H1 (cell line): Measurements from ENCODE around the gene MAML3. TPM values are rescaled to one million over a fixed set of nuclear protein-coding genes. Genes with fewer than 3 reads are reported as not detected.

ENCODE experiments used
- CTCF ChIA-PET: fragments of 300-600 bp; sonication (Branson Sonifier 250); formaldehyde crosslinking; loops from one replicate; lab custom pipeline; 2021; ENCODE audit not compliant: partially characterized antibody; lab: Charles Lee
- POLR2A ChIA-PET: fragments of 300-600 bp; sonication (Branson Sonifier 250); formaldehyde crosslinking; loops from one replicate; lab custom pipeline; 2021; ENCODE audit warnings: inconsistent platforms; ENCODE audit not compliant: partially characterized antibody; lab: Charles Lee
- DNase-seq, 2 experiments: peaks; one replicate each; pipeline versions ENCODE4 v3.0.0 to v3.0.0-alpha.2; 2010 to 2022; ENCODE audit warnings: low spot score in 2 of 2, low read depth in 1 of 2, mixed read lengths in 1 of 2
- FAIRE-seq: peaks from 2 replicates; lab custom pipeline; 2011; peaks lifted over from hg19 to GRCh38; lab: Jason Lieb, UNC
- H2AFZ ChIP-seq: 2 replicates; pipeline ENCODE4 v1.8.1; 2012; ENCODE audit warnings: low read length, inconsistent platforms
- H2AK5ac ChIP-seq: 2 replicates; pipeline ENCODE4 v1.6.1; 2013; ENCODE audit warnings: low read depth, low read length
- H2BK120ac ChIP-seq: replicated peaks from 2 replicates; pipeline ENCODE3; 2013; ENCODE audit warnings: low read depth, low read length, inconsistent platforms
- H2BK12ac ChIP-seq: 2 replicates; pipeline ENCODE4 v1.6.1; 2013; ENCODE audit warnings: low read depth, low read length
- H2BK15ac ChIP-seq: 2 replicates; pipeline ENCODE4 v1.6.1; 2013; ENCODE audit warnings: low read length
- H2BK20ac ChIP-seq: 2 replicates; pipeline ENCODE4 v1.6.1; 2013; ENCODE audit warnings: low read length
- H2BK5ac ChIP-seq: 2 replicates; pipeline ENCODE4 v1.6.1; 2013; ENCODE audit warnings: low read depth, low read length
- H3K14ac ChIP-seq: 2 replicates; pipeline ENCODE4 v1.6.1; 2013; ENCODE audit warnings: inconsistent platforms; ENCODE audit not compliant: insufficient read length
- H3K18ac ChIP-seq: 2 replicates; pipeline ENCODE4 v1.6.1; 2013; ENCODE audit warnings: low read length; ENCODE audit errors: extremely low read depth
- H3K23ac ChIP-seq: 2 replicates; pipeline ENCODE4 v1.6.1; 2013; ENCODE audit warnings: inconsistent platforms; ENCODE audit not compliant: insufficient read length
- H3K23me2 ChIP-seq: 2 replicates; pipeline ENCODE4 v1.6.1; 2013; ENCODE audit warnings: low read depth, low read length
- H3K27ac ChIP-seq: 2 replicates; pipeline ENCODE4 v1.6.1; 2011; ENCODE audit warnings: low read depth, low read length, inconsistent platforms
- H3K27me3 ChIP-seq, 4 experiments: replicated peaks in 1 of 4; 1 replicate in 1 of 4; 2 replicates in 3 of 4; pipeline versions ENCODE4 v1.6.1 to v1.8.1; 2011 to 2013; ENCODE audit warnings: low read length in 3 of 4, mild to moderate bottlenecking in 3 of 4, inconsistent platforms in 2 of 4, mixed read lengths in 2 of 4, moderate library complexity in 1 of 4; ENCODE audit not compliant: control insufficient read depth in 3 of 4, insufficient read depth in 3 of 4; ENCODE audit errors: extremely low read depth in 1 of 4
- H3K36me3 ChIP-seq, 4 experiments: 2 replicates each; pipeline versions ENCODE4 v1.6.1 to v1.8.1; 2011 to 2013; ENCODE audit warnings: mild to moderate bottlenecking in 4 of 4, low read length in 3 of 4, moderate library complexity in 2 of 4, control low read depth in 1 of 4, inconsistent platforms in 1 of 4; ENCODE audit not compliant: insufficient read depth in 4 of 4, control insufficient read depth in 2 of 4
- H3K4ac ChIP-seq: replicated peaks from 2 replicates; pipeline ENCODE3; 2013; ENCODE audit warnings: low read length, low read depth, mixed read lengths, inconsistent platforms; ENCODE audit not compliant: insufficient read length
- H3K4me1 ChIP-seq, 4 experiments: replicated peaks in 1 of 4; 1 replicate in 1 of 4; 2 replicates in 3 of 4; pipeline versions ENCODE4 v1.6.1 to v1.8.1; 2011 to 2013; ENCODE audit warnings: low read length in 3 of 4, inconsistent platforms in 2 of 4, mixed read lengths in 1 of 4; ENCODE audit not compliant: insufficient read depth in 4 of 4, control insufficient read depth in 3 of 4
- H3K4me2 ChIP-seq, 2 experiments: 2 replicates each; pipeline versions ENCODE4 v1.6.1 to v1.8.1; 2011 to 2013; ENCODE audit warnings: low read depth in 2 of 2, low read length in 2 of 2, control low read depth in 1 of 2, inconsistent platforms in 1 of 2, mild to moderate bottlenecking in 1 of 2; ENCODE audit not compliant: insufficient read depth in 1 of 2
- H3K4me3 ChIP-seq, 4 experiments: fragments of 200-600, 300-600 bp in 1 of 4; sonication (generic), shearing (Covaris generic), sonication (Bioruptor Twin) in 1 of 4; 2 replicates each; pipeline versions ENCODE4 v1.5.1 to v1.8.1; 2011 to 2016; ENCODE audit warnings: low read length in 4 of 4, low read depth in 3 of 4, control low read depth in 2 of 4, inconsistent platforms in 2 of 4, mild to moderate bottlenecking in 2 of 4, mixed read lengths in 1 of 4, moderate library complexity in 1 of 4; ENCODE audit not compliant: insufficient read depth in 2 of 4; ENCODE audit errors: extremely low read depth in 1 of 4
- H3K56ac ChIP-seq: replicated peaks from 2 replicates; pipeline ENCODE3; 2013; ENCODE audit warnings: low read depth, mild to moderate bottlenecking, mixed read lengths, low read length, inconsistent platforms; ENCODE audit not compliant: insufficient read length
- H3K79me1 ChIP-seq: 2 replicates; pipeline ENCODE4 v1.6.1; 2013; ENCODE audit warnings: low read depth, low read length, control low read depth
- H3K79me2 ChIP-seq, 2 experiments: 2 replicates each; pipeline versions ENCODE4 v1.6.1 to v1.8.1; 2012 to 2013; ENCODE audit warnings: low read length in 2 of 2, mild to moderate bottlenecking in 2 of 2, inconsistent platforms in 1 of 2; ENCODE audit not compliant: insufficient read depth in 2 of 2, control insufficient read depth in 1 of 2
- H3K9ac ChIP-seq, 4 experiments: replicated peaks in 1 of 4; 1 replicate in 1 of 4; 2 replicates in 3 of 4; pipeline versions ENCODE4 v1.6.1 to v1.8.1; 2011 to 2013; ENCODE audit warnings: low read depth in 3 of 4, low read length in 3 of 4, control low read depth in 2 of 4, mild to moderate bottlenecking in 2 of 4, moderate library complexity in 2 of 4, inconsistent platforms in 1 of 4; ENCODE audit errors: extremely low read depth in 1 of 4
- H3K9me3 ChIP-seq, 2 experiments: 2 replicates each; pipeline versions ENCODE4 v1.6.1 to v1.8.1; 2012 to 2013; ENCODE audit warnings: mild to moderate bottlenecking in 2 of 2, moderate library complexity in 2 of 2, control low read depth in 1 of 2, inconsistent platforms in 1 of 2, low read depth in 1 of 2, low read length in 1 of 2, mixed read lengths in 1 of 2; ENCODE audit not compliant: insufficient read depth in 2 of 2
- H4K20me1 ChIP-seq, 2 experiments: replicated peaks in 1 of 2; 2 replicates each; pipeline versions ENCODE3 to v1.8.1; 2011 to 2013; ENCODE audit warnings: inconsistent platforms in 2 of 2, low read length in 2 of 2, mild to moderate bottlenecking in 1 of 2; ENCODE audit not compliant: insufficient read depth in 2 of 2, control insufficient read depth in 1 of 2
- H4K5ac ChIP-seq: 2 replicates; pipeline ENCODE4 v1.6.1; 2013; ENCODE audit warnings: low read length, low read depth, mixed read lengths, inconsistent platforms; ENCODE audit not compliant: insufficient read length
- H4K8ac ChIP-seq: 2 replicates; pipeline ENCODE4 v1.8.0; 2013; ENCODE audit warnings: mild to moderate bottlenecking, moderate library complexity, low read length, inconsistent platforms; ENCODE audit not compliant: insufficient read depth; ENCODE audit errors: extremely low read depth
- H4K91ac ChIP-seq: replicated peaks from 2 replicates; pipeline ENCODE3; 2013; ENCODE audit warnings: low read length, mixed read lengths, inconsistent platforms; ENCODE audit not compliant: insufficient read length
- CHD2 ChIP-seq: IDR thresholded peaks from 2 replicates; pipeline ENCODE4 v1.6.1; 2012; ENCODE audit warnings: low read length, improper control_type of control experiment
- EZH2 ChIP-seq: fragments of 200-600 bp; sonication (generic); IDR thresholded peaks from 2 replicates; pipeline ENCODE4 v1.7.1; 2012; ENCODE audit warnings: low read depth, mild to moderate bottlenecking, moderate library complexity, low read length, inconsistent platforms; ENCODE audit not compliant: severe bottlenecking
- GTF2F1 ChIP-seq: IDR thresholded peaks from 2 replicates; pipeline ENCODE4 v1.6.1; 2012; ENCODE audit warnings: low read depth, low read length, improper control_type of control experiment, borderline replicate concordance
- KDM1A ChIP-seq: fragments of 200-600, 300-600 bp; sonication (generic); IDR thresholded peaks from 2 replicates; pipeline ENCODE4 v1.7.1; 2016; ENCODE audit warnings: mild to moderate bottlenecking, low read length, borderline replicate concordance
- NANOG ChIP-seq: IDR thresholded peaks from 2 replicates; pipeline ENCODE4 v1.6.1; 2011; ENCODE audit warnings: low read length, low read depth, mild to moderate bottlenecking, inconsistent platforms; ENCODE audit not compliant: insufficient read depth, poor library complexity, severe bottlenecking
- RAD21 ChIP-seq, 2 experiments: IDR thresholded peaks in 1 of 2; conservative IDR thresholded peaks in 1 of 2; 2 replicates each; pipeline ENCODE4 v1.6.1; 2011; ENCODE audit warnings: low read depth in 2 of 2, low read length in 2 of 2, improper control_type of control experiment in 1 of 2, inconsistent platforms in 1 of 2, mild to moderate bottlenecking in 1 of 2, moderate library complexity in 1 of 2
- RBBP5 ChIP-seq: IDR thresholded peaks from 2 replicates; pipeline ENCODE4 v1.7.1; 2012; ENCODE audit warnings: low read depth, mild to moderate bottlenecking, inconsistent platforms, low read length, moderate library complexity, borderline replicate concordance
- RNF2 ChIP-seq: fragments of 200-900, 300-1000 bp; sonication (generic); IDR thresholded peaks from 2 replicates; pipeline ENCODE4 v1.7.1; 2016; ENCODE audit warnings: borderline replicate concordance, low read depth, mild to moderate bottlenecking, antibody characterized with exemption, low read length; ENCODE audit not compliant: poor library complexity, severe bottlenecking; ENCODE audit errors: missing control alignments
- SIRT6 ChIP-seq: IDR thresholded peaks from one replicate; pipeline ENCODE4 v1.7.1; 2012; ENCODE audit warnings: low read length, inconsistent platforms
- SIX5 ChIP-seq: IDR thresholded peaks from 2 replicates; pipeline ENCODE4 v1.6.1; 2011; ENCODE audit warnings: mild to moderate bottlenecking, low read depth, low read length
- SP2 ChIP-seq: IDR thresholded peaks from 2 replicates; pipeline ENCODE4 v1.6.1; 2012; ENCODE audit warnings: mild to moderate bottlenecking, low read length, inconsistent platforms
- SUZ12 ChIP-seq: fragments of 200-600 bp; sonication (generic); IDR thresholded peaks from 2 replicates; pipeline ENCODE4 v1.6.1; 2012; ENCODE audit warnings: mild to moderate bottlenecking, inconsistent platforms, low read length, moderate library complexity, mixed read lengths
- TEAD4 ChIP-seq: IDR thresholded peaks from 2 replicates; pipeline ENCODE4 v1.6.1; 2012; ENCODE audit warnings: low read depth, low read length, inconsistent platforms, mixed read lengths
- ZNF274 ChIP-seq: IDR thresholded peaks from 2 replicates; pipeline ENCODE4 v1.7.0; 2012; ENCODE audit warnings: low read length, borderline replicate concordance; ENCODE audit errors: extremely low read depth
- whole genome bisulfite sequencing, 2 experiments: shearing (Covaris generic) in 1 of 2; methylation state at CpG; one replicate each; pipeline versions ENCODE4 v1.1.6 to v1.1.7; 2013 to 2015; ENCODE audit warnings: low lambda C conversion rate in 2 of 2, mixed read lengths in 2 of 2, inconsistent platforms in 1 of 2, low coverage in 1 of 2, missing lambda C conversion rate in 1 of 2; ENCODE audit not compliant: insufficient replicate concordance in 2 of 2, insufficient coverage in 1 of 2, insufficient read length in 1 of 2; ENCODE audit errors: extremely low coverage in 1 of 2, missing lambda C conversion rate in 1 of 2; 5-methylcytosine and 5-hydroxymethylcytosine counted together
- polyA plus RNA-seq, 7 experiments: library from polyadenylated mRNA; depleted of rRNA in 3 of 7; stranded (reverse) in 5 of 7; unstranded in 2 of 7; fragments of >200 nt in 5 of 7; fragments of 200-250 nt in 2 of 7; gene quantifications; 1 replicate in 5 of 7; 2 replicates in 1 of 7; 4 replicates in 1 of 7; pipeline versions ENCODE4 v1.2.1 to v1.2.3, GENCODE V29; 2011 to 2013; ENCODE audit warnings: missing spikeins in 2 of 7, mixed read lengths in 2 of 7
- total RNA-seq: library from RNA; stranded (reverse); fragmentation: NEBNext Ultra II Directional; extraction: Animal tissue kit (Norgen Biotek cat#: 25700); gene quantifications from 2 replicates; pipeline ENCODE4 v1.2.1, GENCODE V29; 2021

Gene MAML3
- total and polyA plus RNA-seq, 2 of the 8 experiments (the other 6 are each of a cell fraction or from before 2014, with no cell fraction given) = 2.1 to 5.7 TPM

DNA sequence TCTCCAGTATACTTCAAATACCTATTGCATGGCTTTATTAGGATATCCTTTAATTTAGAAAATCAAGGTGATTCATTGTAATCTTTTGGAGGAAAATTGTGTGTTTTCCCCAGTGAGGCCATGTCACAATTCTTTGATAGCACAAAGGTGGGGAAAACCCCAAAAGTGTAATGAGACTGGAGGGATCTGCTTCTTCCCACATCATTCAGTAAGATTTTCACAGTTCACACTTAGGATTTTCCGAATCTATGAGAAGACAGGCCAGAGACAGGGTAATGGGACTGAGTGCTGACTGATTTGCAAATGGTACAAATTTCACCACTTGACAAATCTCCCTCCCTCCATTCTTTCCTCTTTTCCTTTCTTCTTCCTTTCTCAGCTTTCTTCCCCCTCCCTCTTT, 307.2 kb downstream of the MAML3 start:
- Histone ChIP-seq H3K27ac (no peak overlapping the region), H2BK20ac (no peak overlapping the region), H2BK120ac (no peak overlapping the region), H3K27me3 (no peaks in the 10 kb centered on the region; a peak in 1 of 7 replicates), H3K4me3 (no peak overlapping the region), H3K56ac (no peak overlapping the region), H3K4ac (no peak overlapping the region), H4K20me1 (no peaks in the 10 kb centered on the region), H4K5ac (no peak overlapping the region), H3K18ac (no peak overlapping the region), H3K36me3 (no peaks in the 10 kb centered on the region), H3K79me2 (no peaks in the 10 kb centered on the region), H4K8ac (no peak overlapping the region), H2BK15ac (no peak overlapping the region), H3K4me2 (no peak overlapping the region), H3K9me3 (no peaks in the 10 kb centered on the region), H2BK5ac (no peak overlapping the region), H3K23ac (no peak overlapping the region), H2AFZ (no peak overlapping the region), H3K14ac (no peak overlapping the region), H3K9ac (no peak overlapping the region), H3K79me1 (no peaks in the 10 kb centered on the region), H2BK12ac (no peak overlapping the region), H3K23me2 (no peaks in the 10 kb centered on the region), H2AK5ac (no peak overlapping the region), H3K4me1 (peaks cover 0 to 11% (median 6%) of the 10 kb centered on the region in 4 experiments; a peak in 2 of 7 replicates), H4K91ac (no peak overlapping the region)
- WGBS, 2 experiments = 86% methylated on average over 1 of the region's 1 CpG; no CpG with 5 or more reads in 1 of the 2 experiments
- ChIA-PET CTCF (interaction anchor here (0.7 to 1.5 kb wide), 3 partner anchors 13 to 200 kb away, joined by 3 to 4 read pairs (median 3); no protein-coding TSS in a partner anchor), POLR2A (interaction anchor here (1.5 kb wide), 1 partner anchor 13 kb away, joined by 3 read pairs; no protein-coding TSS in a partner anchor)
- no peak for DNase-seq
- FAIRE-seq = no peak
- TF ChIP-seq KDM1A = no peak
- no peak for TF ChIP-seq SIRT6
- TF ChIP-seq EZH2 = no peak
- TF ChIP-seq GTF2F1 = no peak
- TF ChIP-seq SIX5 = no peak
- no peak for TF ChIP-seq CHD2
- TF ChIP-seq RNF2 = no peak
- TF ChIP-seq NANOG = no peak
- TF ChIP-seq RAD21 (IDR thresholded peaks at IDR 0.05 in 1 of 2, conservative IDR thresholded peaks at IDR 0.05 in 1 of 2; ENCODE audit: low read depth in 2 of 2, low read length in 2 of 2) = no peak
- TF ChIP-seq RBBP5 = no peak
- no peak for TF ChIP-seq TEAD4
- TF ChIP-seq SUZ12 = no peak
- TF ChIP-seq SP2 = no peak
- TF ChIP-seq ZNF274 = no peak
